A549 (cell line): ENCODE results near the gene ARF4.

ENCODE experiments used
- CTCF ChIP-seq: fragments of >200 bp; sonication (Bioruptor Twin); formaldehyde crosslinking; IDR thresholded peaks from 3 replicates; pipeline ENCODE4 v1.5.1; 2016
- KDM5A ChIP-seq: fragments of 200-600 bp; sonication (generic); IDR thresholded peaks from 2 replicates; pipeline ENCODE4 v1.6.1; 2016; ENCODE audit warnings: antibody characterized with exemption, mild to moderate bottlenecking
- NPAS2 ChIP-seq: fragments of 250-450 bp; sonication (Bioruptor Pico); IDR thresholded peaks from 2 replicates; pipeline ENCODE4 v1.8.0; 2022; ENCODE audit warnings: mild to moderate bottlenecking, moderate library complexity, borderline replicate concordance
- RCOR1 ChIP-seq: fragments of 150-350 bp; IDR thresholded peaks from 2 replicates; pipeline ENCODE4 v1.6.1; 2014; ENCODE audit warnings: antibody characterized with exemption, low read length, low read depth

- no peak for TF ChIP-seq RCOR1
- TF ChIP-seq NPAS2 (CRISPR knock-in tag), result no peak
- TF ChIP-seq CTCF, result no peak
- no peak for TF ChIP-seq KDM5A
These were observed 27.2 kb downstream of the ARF4 start for GRCh38 chr3:57569859-57570450.
